Measurements from ENCODE around the gene IMMP1L.

GRCh38 chr11:31450841-31451240, 58.6 kb downstream of the IMMP1L start:
- no peak for TF ChIP-seq REST (IDR thresholded peaks at IDR 0.05; ENCODE audit: insufficient replicate concordance, low read depth)
- TF ChIP-seq POLR2AphosphoS5 (IDR thresholded peaks at IDR 0.05; ENCODE audit: low read depth): no peak
- TF ChIP-seq CTCF (IDR thresholded peaks at IDR 0.05; ENCODE audit: insufficient read depth, low read length): no peak
- TF ChIP-seq GABPA (IDR thresholded peaks at IDR 0.05; ENCODE audit: low read depth): no peak
- no peak for TF ChIP-seq SPI1 (IDR thresholded peaks at IDR 0.05; ENCODE audit: borderline replicate concordance, low read depth)
